ENCODE data around the gene F13A1.
"Not testable (repeated sequence)": the region's sequence is repeated elsewhere in the genome, so short reads cannot be mapped to it uniquely, and the experiment has no call there.

F13A1 gene

DNA sequence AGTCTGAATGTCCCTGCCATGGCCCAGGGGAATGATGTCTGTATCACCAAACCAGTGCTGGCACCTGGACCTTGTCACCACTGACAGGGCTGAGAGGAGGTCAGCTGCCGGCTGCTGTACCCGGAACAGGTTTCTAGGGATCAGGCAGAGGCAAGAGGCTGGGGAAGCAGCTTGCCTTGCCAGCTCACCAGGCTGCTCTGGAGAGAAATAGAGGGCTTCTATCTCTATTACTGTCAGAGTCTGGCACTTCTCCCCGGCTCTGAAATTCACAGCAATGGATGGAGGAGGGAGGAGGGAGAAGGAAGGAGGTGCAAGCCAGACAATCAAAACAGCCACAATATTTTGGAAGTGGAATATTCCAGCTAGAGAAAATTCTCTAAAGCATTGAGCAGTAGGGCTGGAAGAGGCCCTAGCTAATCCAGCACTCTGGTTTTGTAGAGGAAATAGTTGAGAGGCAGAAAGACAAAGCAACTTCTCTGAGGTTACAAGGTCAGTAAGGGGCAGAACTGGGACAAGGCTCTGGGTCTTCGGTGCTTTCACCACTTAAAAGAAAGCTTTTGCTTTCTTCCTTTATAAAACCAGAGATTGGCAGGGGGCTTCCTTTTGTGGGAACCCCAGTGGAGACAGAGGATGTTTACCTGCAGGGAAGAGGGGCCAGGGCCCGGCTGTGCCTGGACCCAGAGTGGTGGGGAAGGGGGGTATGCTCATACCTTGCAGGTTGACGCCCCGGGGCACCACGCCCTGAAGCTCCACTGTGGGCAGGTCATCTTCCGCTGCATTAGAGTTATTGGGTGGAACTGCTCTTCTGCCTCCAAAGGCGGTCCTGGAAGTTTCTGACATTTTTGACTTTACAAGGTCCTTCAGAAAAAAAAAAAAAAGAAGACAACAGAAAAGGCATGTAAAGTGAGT, 2.4 kb downstream of the F13A1 start:
- DNase-seq: no peak

DNA sequence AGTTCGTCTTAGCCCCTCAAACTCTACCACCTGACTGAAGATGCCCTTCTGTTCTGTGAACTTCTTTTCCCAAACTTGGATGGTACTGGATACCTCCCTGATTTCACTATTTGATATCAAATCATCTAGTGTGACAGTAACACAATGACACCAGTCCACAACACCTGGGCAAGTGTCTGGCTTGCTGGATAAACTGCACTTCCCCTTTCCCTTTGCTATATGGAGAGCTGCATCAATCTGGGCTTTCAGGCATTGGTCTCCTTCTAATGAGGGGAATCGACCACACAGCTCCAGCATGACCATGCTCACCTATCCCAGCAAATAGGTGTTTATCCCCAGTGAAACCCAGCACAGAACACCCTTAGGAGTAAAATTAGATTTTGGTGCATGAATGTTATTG, 3.1 kb downstream of the F13A1 start:
- DNase-seq: no peak

DNA sequence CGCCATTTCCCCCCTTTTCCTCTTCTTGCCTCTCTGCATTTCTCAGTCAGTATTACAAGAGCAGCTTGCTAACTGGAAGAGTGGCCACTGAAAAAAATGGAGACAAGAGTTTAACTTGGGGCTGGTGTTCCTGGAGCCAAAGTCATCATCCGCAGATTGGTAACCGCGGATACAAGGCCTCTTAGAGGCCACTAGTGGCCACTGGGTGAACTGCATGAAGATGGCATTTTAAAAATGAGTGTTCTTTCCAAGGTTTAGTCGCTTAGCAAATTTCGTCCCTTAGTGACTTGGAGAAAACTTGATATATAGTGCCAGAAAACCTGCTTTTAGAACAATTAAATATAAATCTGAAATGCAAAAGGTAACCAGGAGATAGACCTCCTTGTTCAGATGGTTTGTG, 4.8 kb downstream of the F13A1 start:
- DNase-seq: peak; percentile 63

DNA sequence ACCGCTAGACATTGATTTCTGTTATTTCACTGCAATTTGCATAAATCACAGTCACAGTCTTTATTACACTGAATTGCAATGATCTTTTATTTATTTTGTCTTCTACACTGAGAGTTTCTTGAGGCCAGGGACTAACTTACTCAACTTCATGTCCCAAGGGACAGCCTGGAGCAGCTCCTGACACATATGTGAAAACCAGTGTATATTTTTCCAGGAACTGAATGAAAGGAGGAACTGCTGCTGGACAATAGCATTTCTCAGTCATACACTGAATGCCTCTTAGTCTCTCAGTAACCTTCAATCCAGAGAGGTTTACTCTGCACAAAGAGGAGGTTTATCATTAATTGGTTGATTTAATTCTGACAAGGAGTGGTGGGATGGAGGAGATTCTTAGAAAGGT, 5.9 kb downstream of the F13A1 start:
- DNase-seq: peak; percentile 71

DNA sequence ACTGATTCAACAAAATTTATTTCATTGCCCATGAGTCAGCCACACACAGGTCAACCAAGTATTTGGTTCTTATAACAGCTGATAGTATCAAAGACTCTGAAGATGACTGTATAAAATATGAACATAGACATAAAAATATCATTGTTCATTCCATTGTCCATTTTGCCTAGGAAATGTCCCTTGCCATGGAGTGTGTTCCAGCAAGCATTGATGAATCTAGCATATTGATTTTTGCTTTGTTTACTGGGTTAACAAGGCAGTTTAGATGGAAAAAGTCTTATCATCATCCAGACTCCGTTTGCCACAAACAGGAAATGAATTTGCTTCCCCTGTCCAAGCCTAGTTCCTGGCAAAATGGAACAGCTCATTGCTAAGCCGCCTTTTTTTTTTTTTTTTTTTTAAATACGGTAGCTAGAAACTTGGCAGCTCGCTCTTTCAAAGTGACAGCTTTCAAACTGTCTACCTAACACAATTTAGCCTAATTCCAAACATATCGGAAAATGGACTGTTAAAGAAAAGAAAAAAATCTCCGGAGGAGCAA, 7.5 kb downstream of the F13A1 start:
- DNase-seq: no peak

DNA sequence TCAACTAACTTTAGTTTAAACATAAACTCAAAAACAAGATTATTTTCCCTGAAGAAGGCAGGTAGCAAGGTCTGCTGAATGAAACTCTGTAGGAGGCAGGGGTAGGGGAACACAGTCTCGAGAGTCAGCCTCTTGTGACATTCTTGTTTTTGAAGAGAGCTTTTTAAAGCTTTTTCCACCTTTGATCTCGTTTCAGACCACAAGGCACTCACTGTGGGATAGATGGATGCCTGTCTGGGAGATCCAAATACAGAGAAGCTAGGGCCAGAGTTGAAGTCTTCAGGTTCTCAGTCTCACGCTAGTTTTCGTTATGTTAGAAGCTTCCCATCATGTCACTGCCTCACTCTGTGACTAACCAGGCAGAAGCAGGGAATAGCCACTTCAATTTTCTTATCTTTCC, 14.9 kb downstream of the F13A1 start:
- DNase-seq: no peak

DNA sequence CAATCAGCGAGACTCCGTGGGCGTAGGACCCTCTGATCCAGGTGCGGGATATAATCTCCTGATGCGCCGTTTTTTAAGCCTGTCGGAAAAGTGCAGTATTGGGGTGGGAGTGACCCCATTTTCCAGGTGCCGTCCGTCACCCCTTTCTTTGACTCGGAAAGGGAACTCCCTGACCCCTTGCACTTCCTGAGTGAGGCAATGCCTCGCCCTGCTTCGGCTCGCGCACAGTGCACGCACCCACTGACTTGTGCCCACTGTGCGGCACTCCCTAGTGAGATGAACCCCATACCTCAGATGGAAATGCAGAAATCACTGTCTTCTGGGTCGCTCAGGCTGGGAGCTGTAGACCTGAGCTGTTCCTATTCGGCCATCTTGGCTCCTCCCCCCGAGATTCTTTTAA, 20.1 kb downstream of the F13A1 start:
- not testable (repeated sequence) for DNase-seq

DNA sequence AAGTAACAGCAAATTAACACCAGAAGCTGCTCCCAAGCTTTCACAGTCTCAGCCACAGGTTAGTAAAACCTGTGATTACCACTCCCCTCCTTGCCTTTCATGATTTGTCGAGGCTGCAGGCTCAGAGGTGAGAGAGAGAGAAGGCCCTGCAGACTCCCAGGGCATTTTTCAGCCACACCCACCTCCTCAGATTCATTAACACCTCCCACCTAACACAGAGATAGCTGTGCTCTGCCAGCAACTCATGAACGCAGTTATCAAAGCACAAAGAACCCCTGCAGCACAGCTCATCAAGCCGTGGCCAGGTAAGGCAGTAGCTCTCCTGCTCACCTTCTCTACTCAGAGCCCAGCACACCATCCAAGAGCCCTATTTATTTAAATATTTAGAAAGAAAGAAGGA, 27.1 kb downstream of the F13A1 start:
- DNase-seq: no peak

DNA sequence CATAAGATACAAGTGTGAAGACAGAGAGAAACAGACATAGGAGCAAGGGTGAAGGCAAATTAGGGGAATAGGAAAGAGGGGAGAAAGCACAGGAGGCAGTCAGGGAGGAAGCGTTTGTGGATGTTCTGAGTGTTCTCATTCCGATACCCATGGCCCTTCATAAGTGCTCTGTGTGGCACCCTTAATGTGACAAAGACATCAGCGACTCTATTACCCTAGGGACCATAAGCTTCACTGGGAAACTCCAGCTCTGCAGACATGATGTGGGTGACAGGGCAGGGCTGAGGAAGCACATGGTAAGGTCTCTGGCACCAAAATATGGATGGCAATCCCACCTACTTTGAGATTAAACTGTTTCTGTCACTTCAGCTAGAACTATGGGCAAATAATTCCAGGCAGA, 33.0 kb downstream of the F13A1 start:
- no peak for DNase-seq

DNA sequence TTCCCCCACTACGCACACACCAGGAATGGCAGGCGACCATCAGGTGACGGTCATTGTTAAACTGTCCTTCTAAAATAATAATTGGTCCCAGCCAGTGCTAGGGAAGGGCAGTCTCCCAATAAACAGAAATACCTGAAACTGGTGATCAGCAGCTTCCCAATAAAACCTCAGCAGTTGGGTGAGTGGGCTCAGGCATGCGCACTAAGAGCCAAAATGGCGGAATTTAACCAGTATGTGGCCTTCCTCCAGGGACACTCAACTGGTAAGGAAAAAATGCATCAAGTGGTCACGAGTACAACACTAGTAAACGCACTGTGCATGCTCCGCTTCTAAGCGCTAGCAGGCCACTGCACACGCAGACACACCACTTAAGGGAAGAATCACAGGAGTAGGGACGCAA, 34.8 kb downstream of the F13A1 start:
- no peak for DNase-seq

DNA sequence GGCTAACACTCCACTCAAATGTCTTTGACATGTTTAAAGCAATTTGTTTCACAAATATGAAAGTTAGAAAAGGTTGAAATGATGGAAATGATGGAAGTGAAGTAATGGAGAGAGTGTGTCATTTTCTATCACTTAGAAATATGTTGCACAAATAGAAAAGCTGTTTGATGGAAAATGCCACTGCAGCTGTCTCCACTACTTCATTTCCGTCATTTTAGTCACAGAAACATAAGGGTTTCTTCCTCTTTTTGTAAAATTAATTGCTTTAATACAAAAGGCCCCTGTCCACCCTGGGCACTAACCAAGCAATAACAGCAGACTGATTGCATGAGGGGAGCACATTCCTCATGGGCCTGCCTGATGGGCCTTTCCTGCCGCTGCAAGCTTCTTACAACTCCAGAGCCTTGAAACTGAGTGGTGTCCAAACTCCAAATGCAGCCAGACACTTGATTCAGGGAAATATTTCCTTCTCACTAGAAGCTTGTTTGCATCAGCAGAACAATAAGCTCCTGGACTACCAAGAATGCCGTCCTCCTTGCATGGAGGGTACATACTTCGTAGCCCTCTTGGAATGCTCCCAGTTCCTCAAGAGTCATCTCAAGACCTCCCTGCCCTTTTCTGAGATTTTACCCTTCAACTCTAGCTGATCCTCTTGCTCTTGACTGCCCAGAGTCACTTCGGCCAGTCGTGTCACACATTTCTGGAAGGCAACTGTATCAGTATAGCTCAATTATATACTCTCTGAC, 36.1 kb downstream of the F13A1 start:
- no peak for DNase-seq

DNA sequence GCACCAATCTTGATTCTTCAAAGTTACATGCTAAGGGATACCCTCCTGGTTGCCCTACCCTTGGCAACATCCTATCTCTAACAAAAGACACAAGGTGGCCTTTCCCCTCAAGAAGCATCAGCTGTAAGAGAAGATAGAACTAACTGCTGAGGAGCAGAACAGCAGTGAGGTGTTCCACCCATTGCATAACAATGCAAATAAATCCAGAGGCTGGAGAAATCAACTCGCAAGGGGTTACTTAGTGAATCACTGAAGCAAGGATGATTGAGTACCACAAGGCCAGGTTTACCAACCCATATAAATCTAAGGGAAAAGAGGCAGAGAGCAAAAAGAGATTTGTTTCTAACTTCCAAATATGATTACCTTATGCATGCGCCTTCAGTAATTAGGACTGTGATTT, 36.7 kb downstream of the F13A1 start:
- no peak for DNase-seq

DNA sequence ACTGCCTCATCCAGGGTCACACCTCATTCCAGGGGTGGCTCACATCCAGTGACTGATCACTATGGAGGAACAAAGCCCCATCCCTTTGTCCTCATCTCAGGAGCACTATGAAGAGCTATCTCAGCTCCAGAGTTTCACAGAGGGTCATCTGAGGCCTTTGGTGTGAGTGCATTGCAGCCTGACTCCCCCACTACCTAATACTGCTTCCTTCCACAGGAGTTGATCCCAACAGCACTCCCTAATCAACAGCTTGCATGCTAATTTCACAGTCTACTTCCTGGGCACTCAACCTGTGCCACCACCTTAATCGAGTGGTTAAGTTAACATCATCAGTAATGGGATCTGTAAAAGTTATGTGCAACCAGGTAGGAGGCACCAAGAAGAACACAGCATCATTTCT, 37.7 kb downstream of the F13A1 start:
- DNase-seq: no peak

DNA sequence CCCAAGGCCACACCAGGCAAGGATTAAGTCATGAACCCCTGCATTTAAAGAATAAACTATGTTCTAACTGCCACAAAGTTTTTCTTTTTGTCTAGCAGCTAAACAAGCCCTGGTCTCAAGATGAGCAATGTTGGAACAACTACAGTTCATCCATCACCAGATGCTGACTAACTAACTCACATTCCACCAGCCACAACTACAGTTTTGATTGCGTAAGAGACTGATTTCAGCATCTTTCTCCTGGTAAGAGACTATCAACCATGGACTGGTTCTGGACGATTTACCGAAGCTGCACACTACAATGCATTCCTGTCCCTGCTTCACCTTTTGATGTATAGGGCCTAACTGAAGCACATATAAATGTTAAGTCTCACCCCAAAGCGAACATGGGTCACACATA, 43.0 kb downstream of the F13A1 start:
- peak; percentile 77 for DNase-seq

DNA sequence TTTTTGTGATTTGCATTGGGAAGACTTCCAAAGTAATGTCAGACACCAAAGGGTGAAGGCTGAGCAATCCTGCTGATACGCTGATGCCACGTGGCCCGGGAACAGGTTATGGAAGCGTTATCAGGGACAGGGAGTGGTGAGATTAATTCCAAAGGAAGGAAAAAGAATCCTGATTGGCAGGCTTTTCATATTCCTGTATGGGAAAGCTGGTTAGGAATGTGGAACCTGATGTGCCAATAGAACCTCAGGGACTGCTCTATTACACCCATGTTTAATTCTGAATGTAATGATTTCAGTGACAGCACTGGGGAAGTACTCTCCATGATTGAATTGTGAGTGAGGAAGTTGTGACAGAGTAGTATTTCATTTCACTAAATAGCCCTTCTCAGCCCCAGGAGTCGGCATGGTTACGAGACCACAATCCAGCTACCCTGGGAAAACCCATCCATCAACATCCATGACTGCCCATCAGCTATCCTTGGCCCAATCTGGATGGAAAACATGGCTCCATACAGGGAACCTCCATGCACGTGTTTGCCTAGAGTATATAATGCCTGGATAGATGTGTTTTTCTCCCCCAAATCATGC, 49.4 kb downstream of the F13A1 start:
- DNase-seq: no peak

DNA sequence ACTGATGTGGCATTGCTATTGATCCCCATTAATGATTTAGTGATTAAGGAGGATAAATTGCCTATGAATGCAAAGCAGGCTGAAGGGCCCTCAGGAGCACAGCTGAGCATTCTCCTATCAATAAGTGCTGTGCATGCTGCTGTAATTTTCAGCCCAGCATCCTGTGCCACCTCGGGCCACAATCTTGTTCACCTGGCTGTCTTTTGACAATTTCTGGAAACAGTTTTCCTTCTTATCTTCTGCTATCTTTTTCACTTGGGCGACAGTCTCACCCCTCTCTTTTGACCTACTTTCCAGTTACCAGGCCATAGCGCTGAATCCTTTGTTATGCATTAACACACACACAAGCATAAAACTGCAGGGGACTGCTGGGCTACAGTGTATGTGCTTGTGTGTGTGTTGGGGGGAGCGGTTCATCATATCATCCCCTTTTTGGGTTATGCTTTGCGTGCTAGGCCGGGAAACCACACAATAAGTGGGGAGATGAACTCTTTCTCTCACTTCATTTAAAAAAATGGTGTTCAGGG, 60.2 kb downstream of the F13A1 start:
- DNase-seq: no peak

DNA sequence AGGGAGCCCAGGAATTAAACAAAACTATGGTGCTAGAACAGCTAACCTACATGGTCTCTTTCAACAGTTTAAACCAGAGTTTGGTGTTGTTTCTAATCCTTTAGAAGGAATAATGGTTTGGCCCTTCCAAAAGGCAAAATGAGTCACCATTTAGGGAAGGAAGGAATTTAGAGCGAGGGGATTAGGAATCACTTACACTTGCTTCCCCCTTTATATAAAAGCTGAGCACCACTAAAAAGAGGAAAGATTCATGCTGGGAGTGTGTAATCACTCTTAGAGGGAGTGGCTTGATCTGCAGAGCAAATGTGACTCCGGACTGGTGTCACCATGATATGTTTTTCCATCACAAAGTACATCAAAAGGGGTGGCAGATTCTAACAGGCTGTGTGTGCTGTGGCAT, 63.6 kb downstream of the F13A1 start:
- DNase-seq: peak; percentile 34

DNA sequence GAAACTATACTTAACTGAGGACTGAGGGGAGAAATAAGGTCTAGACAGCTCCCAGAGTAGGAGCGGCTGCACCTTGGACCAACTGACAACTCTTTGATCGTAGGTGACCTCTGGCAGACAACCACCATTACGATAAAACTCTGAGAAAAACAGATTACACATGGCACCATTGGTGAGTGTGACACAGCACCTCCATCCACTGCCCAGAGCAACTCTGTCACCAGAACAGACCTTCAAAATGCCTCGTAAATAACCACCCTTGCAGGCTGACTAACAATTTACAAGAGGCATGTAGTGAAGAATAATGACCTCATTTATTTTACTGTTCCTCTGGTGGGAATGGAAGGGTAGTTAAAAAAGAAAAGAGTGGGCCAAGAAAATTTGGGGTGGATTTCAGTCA, 64.2 kb downstream of the F13A1 start:
- no peak for DNase-seq

DNA sequence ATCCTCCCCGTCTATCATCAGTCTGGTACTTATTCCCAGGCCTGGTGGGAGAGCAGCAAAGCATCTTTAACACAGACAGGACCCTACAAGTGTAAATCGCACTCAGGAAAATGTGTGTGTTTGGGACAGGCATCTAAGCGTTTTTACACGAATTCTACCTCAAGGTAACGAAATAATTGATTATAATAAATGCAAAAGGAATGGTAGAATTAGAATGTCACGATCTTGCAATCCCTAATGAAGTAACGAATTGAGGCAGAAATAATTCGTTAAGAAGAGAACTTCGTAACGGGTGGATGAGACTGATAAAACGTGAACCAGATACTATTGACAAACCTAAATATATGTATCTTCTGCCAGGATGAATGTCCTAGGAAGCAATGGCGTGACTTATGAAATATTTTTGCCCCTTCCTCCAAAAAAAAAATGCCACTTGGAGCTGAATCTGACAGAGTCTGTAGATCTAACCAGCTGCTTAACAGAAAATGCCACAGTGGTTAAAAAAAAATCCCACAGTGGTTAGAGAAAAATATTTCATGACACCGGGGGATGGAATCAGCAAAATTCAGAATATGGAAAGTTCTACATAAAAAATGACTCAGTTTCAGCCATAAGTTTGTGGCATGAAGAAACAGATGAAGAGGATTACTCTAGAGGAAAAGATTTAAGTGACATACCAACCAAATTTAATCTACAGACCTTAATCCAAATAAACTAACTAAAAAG, 68.7 kb downstream of the F13A1 start:
- peak; percentile 74 for DNase-seq

DNA sequence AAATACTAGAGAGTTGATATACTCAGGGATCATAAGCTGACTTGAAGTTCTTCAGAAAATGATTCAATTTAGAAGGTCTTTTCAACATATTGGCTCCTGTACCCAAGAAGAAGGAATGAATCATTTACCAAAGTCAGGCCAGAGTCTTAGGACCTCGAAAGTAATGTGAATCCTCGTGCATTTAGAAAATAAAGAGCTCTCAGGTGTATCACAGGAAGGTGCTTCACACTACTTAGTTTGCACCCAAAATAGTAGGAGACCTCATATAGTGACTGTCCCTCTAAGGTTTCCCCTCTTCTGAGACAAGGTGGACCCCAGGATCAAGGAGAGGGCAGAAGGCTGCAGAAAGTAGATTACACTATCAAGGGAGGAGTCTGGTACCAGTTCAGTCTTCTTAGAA, 71.8 kb downstream of the F13A1 start:
- no peak for DNase-seq

DNA sequence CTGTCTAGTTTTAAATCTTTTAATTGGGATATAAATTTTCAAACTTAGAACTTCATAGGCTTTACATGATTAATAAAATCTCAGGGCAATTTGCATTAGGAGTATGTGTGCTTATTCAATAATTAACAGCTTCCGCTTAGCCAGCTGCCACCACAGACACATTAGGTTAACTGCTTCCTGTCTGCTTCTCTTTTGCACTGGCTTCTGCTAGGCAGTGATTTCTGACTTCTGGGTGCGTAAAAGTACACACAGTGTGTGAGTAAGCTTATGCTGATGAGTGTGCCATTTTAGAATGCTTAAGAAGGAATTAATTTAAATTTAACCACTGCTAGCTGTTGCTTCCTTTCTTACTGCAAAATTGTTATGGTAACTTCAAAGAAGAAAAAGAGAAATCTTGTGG, 73.9 kb downstream of the F13A1 start:
- DNase-seq: peak; percentile 43

DNA sequence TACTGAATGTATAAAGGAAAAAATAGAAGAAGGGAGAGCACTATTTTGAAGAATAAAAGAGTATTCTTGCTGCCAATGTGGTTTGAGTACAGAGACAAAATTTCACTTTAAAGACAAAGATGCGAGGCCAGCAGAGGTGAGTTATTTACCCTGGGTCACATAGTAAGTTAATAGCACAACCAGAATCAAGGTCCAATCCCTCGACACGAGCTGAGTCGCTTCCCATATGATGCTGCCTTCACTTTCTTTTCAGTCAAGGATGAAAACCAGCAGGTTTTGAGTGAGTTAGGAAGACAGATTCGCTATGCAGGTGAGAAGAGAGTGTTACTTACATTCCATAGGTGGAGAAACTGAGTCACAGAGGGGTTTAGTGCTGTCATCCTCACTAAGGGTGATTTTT, 75.8 kb downstream of the F13A1 start:
- DNase-seq: no peak
